Progenitor cell of endocrine pancreas (in vitro differentiated cells): Measurements from ENCODE around the gene SPINK13. TPM values are rescaled to one million over a fixed set of nuclear protein-coding genes. Genes with fewer than 3 reads are reported as not detected.
"Not testable (repeated sequence)": the region's sequence is repeated elsewhere in the genome, so short reads cannot be mapped to it uniquely, and the experiment has no call there.

Source experiments
- DNase-seq: peaks from one replicate; pipeline ENCODE4 v3.0.0; 2021; ENCODE audit warnings: low spot score; ENCODE audit not compliant: unreplicated experiment
- H3K27ac Mint-ChIP-seq: 2 replicates; pipeline ENCODE4 v1.8.0; 2021; ENCODE audit warnings: mild to moderate bottlenecking, moderate library complexity, mixed read lengths
- H3K27me3 Mint-ChIP-seq: 2 replicates; pipeline ENCODE4 v1.8.0; 2021; ENCODE audit warnings: mixed read lengths
- H3K36me3 Mint-ChIP-seq: 2 replicates; pipeline ENCODE4 v1.8.0; 2022; ENCODE audit warnings: mixed read lengths; ENCODE audit not compliant: insufficient read depth
- H3K4me1 Mint-ChIP-seq: 2 replicates; pipeline ENCODE4 v1.8.0; 2021; ENCODE audit warnings: low read depth, mixed read lengths
- H3K4me3 Mint-ChIP-seq: 2 replicates; pipeline ENCODE4 v1.8.0; 2021; ENCODE audit warnings: low read depth, mild to moderate bottlenecking, moderate library complexity, mixed read lengths
- H3K9me3 Mint-ChIP-seq: 2 replicates; pipeline ENCODE4 v1.8.0; 2021; ENCODE audit warnings: low read depth, mixed read lengths
- CTCF ChIP-seq: fragments of 200-600 bp; sonication (generic); IDR thresholded peaks from one replicate; pipeline ENCODE4 v1.5.0; 2021; ENCODE audit warnings: antibody characterized with exemption, mild to moderate bottlenecking; ENCODE audit not compliant: unreplicated experiment
- total RNA-seq: library from RNA; stranded (reverse); gene quantifications from 2 replicates; pipeline ENCODE4 v1.2.1, GENCODE V29; 2021

Gene SPINK13
- total RNA-seq, 1 donor from 2014 or later: not detected

GRCh38 chr5:148259288-148259687 lies 9.3 kb upstream of the SPINK13 start:
- peaks cover 2% of the 10 kb centered on the region for H3K36me3 Mint-ChIP-seq
- H3K27ac Mint-ChIP-seq: no peak overlapping the region
- DNase-seq: no peak
- H3K9me3 Mint-ChIP-seq: peaks cover 32% of the 10 kb centered on the region
- H3K4me1 Mint-ChIP-seq: no peaks in the 10 kb centered on the region
- no peak for TF ChIP-seq CTCF
- no peak overlapping the region for H3K4me3 Mint-ChIP-seq
- no peaks in the 10 kb centered on the region for H3K27me3 Mint-ChIP-seq

GRCh38 chr5:148261221-148261620 lies 7.4 kb upstream of the SPINK13 start:
- H3K36me3 Mint-ChIP-seq: peaks cover 2% of the 10 kb centered on the region
- H3K27me3 Mint-ChIP-seq: no peaks in the 10 kb centered on the region
- H3K9me3 Mint-ChIP-seq: peaks cover 32% of the 10 kb centered on the region
- DNase-seq: no peak
- H3K27ac Mint-ChIP-seq: no peak overlapping the region
- no peak overlapping the region for H3K4me3 Mint-ChIP-seq
- no peaks in the 10 kb centered on the region for H3K4me1 Mint-ChIP-seq
- TF ChIP-seq CTCF: no peak

GRCh38 chr5:148267962-148268361 lies 632 bp upstream of the SPINK13 start:
- DNase-seq: no peak
- H3K36me3 Mint-ChIP-seq: no peaks in the 10 kb centered on the region
- peaks cover 8% of the 10 kb centered on the region for H3K9me3 Mint-ChIP-seq
- H3K4me3 Mint-ChIP-seq: no peak overlapping the region
- no peak overlapping the region for H3K27ac Mint-ChIP-seq
- no peak for TF ChIP-seq CTCF
- H3K4me1 Mint-ChIP-seq: peaks cover 13% of the 10 kb centered on the region
- no peaks in the 10 kb centered on the region for H3K27me3 Mint-ChIP-seq

- H3K36me3 Mint-ChIP-seq, H3K27me3 Mint-ChIP-seq, H3K4me1 Mint-ChIP-seq, H3K4me3 Mint-ChIP-seq, DNase-seq, H3K27ac Mint-ChIP-seq: not testable (repeated sequence)
- H3K9me3 Mint-ChIP-seq: peaks cover 18% of the 10 kb centered on the region
These were observed 6.5 kb downstream of the SPINK13 start for GRCh38 chr5:148275129-148275528.

- Mint-ChIP-seq H3K9me3 (peaks cover 18% of the 10 kb centered on the region), H3K27me3 (peaks cover 11% of the 10 kb centered on the region)
- H3K36me3 Mint-ChIP-seq, H3K4me3 Mint-ChIP-seq, DNase-seq, H3K4me1 Mint-ChIP-seq, H3K27ac Mint-ChIP-seq: not testable (repeated sequence)
These were observed 12.3 kb downstream of the SPINK13 start for GRCh38 chr5:148280893-148281292.

GRCh38 chr5:148281336-148281735 lies 12.7 kb downstream of the SPINK13 start:
- peaks cover 14% of the 10 kb centered on the region for H3K9me3 Mint-ChIP-seq
- not testable (repeated sequence) for H3K27ac Mint-ChIP-seq, DNase-seq, H3K4me3 Mint-ChIP-seq, H3K36me3 Mint-ChIP-seq, H3K4me1 Mint-ChIP-seq
- H3K27me3 Mint-ChIP-seq: peaks cover 11% of the 10 kb centered on the region

- H3K27ac Mint-ChIP-seq: peak overlapping the region; percentile 74
- peaks cover 6% of the 10 kb centered on the region for H3K27me3 Mint-ChIP-seq
- TF ChIP-seq CTCF: peak; percentile 61
- peaks cover 14% of the 10 kb centered on the region for H3K4me1 Mint-ChIP-seq
- no peak for DNase-seq
- no peaks in the 10 kb centered on the region for H3K36me3 Mint-ChIP-seq
- H3K4me3 Mint-ChIP-seq: no peak overlapping the region
- H3K9me3 Mint-ChIP-seq: peaks cover 5% of the 10 kb centered on the region
These were observed 21.9 kb downstream of the SPINK13 start for GRCh38 chr5:148290271-148291195.
